ENCODE results near the gene CCDC154.
A peak's percentile ranks its signal among the peaks of the same experiment; 100 is the strongest.
"Not testable (repeated sequence)": the region's sequence is repeated elsewhere in the genome, so short reads cannot be mapped to it uniquely, and the experiment has no call there.

The CCDC154 gene, protein sequence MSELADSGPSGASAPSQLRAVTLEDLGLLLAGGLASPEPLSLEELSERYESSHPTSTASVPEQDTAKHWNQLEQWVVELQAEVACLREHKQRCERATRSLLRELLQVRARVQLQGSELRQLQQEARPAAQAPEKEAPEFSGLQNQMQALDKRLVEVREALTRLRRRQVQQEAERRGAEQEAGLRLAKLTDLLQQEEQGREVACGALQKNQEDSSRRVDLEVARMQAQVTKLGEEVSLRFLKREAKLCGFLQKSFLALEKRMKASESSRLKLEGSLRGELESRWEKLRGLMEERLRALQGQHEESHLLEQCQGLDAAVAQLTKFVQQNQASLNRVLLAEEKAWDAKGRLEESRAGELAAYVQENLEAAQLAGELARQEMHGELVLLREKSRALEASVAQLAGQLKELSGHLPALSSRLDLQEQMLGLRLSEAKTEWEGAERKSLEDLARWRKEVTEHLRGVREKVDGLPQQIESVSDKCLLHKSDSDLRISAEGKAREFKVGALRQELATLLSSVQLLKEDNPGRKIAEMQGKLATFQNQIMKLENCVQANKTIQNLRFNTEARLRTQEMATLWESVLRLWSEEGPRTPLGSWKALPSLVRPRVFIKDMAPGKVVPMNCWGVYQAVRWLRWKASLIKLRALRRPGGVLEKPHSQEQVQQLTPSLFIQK

DNA sequence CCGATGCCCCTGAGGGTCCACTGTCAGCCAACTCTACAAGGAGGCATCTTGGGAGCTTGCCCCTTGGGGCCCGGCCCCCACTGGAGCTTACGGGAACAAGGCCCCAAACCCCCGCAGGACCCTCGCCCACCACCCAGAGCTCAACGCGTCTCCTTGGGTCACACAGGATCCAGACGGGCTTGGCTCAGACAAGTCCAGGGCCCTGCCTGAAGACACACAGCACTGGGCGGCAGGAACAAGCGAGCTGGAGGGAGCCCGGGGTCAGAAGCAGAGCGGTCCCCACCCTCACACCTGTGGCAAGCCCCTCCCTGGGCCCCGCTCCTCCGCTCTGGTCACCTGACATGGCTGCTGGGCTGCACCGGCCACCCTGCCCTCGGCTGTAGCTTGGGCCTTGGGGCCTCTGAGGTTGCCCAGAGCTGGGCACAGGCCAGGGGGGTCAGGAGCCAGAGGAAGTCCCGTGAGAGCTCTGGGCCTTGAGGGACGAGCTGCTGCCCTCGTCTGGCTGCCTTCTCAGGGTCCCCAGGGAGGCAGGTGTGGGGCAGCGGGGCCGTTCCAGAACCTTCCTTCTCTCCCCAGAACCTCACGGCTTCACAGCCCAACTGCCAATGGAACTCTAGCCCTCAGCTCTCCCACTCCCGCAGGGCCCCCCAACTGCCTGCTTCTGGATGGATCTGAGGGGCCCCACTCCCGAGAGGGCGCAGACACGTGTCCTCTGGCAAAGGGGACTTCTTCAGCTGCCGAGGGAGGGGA, at the start of gene CCDC154:
TSS of gene CCDC154 (minus strand) at position 577 of the 750 bp plus-strand sequence. CDS start at position 343, 234 bp downstream.
- DNase-seq: no peak

DNA sequence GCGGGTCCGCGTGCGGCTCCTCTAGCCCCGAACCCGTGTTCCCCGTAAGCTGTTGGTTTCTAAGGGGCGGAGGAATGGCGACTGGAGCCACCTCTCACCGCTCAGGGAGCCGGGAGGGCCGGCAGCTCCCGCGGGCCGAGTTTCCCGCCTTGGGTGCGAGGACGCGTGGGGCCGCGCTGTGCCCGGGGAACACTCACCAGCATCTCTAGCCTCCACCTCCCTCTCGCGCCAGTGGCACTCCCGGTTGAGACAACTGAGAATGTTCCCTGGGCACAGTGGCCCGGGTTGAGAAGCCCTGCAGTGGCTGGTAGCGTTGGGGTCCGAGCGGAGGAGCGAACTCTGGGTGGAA, 49.4 kb upstream of the CCDC154 start:
- DNase-seq: no peak

DNA sequence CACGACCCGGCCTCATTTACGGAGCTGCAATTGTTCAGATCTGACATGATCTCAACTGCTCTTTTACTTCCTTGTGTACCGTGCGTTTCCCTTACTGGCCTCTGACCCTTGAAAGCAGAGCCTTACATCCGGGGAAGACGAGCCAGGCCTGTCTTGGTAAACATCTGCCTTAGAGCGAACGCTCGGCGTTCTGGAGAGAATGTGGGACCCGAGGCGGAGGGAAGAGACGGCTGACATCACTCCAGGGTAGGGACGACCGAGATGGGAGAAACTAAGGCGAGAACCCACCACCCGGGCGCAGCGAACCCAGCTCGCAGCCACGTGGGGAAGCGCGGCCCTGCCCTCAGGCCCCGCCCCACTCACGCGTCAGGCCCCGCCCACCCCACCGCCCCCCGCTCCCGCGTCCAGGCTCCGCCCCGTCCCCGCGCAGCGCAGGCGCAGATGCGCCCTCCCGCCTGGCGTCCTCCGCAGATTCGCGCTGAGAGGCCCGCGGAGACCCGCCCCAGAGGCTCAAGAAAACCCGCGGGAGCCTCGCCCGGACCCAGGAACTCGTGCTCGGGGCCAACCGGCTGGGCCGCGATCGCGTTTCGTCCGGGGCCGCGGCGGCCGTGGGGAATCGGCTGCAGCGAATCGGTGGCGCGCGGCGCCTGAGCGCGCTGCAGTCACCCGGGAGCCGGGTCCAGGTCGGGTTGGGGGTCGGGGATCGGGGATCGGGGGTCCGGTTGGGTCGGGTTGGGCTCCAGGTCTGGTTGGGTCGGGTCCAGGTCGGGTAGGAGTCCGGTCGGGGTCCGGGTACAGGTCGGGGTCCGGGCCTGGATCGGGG, 48.8 kb upstream of the CCDC154 start, which contains the start of gene TELO2:
TSS of gene TELO2 (plus strand) at position 438 of the 823 bp plus-strand sequence. CDS start 922 bp downstream, outside the sequence.
- peak; percentile 73 for DNase-seq

DNA sequence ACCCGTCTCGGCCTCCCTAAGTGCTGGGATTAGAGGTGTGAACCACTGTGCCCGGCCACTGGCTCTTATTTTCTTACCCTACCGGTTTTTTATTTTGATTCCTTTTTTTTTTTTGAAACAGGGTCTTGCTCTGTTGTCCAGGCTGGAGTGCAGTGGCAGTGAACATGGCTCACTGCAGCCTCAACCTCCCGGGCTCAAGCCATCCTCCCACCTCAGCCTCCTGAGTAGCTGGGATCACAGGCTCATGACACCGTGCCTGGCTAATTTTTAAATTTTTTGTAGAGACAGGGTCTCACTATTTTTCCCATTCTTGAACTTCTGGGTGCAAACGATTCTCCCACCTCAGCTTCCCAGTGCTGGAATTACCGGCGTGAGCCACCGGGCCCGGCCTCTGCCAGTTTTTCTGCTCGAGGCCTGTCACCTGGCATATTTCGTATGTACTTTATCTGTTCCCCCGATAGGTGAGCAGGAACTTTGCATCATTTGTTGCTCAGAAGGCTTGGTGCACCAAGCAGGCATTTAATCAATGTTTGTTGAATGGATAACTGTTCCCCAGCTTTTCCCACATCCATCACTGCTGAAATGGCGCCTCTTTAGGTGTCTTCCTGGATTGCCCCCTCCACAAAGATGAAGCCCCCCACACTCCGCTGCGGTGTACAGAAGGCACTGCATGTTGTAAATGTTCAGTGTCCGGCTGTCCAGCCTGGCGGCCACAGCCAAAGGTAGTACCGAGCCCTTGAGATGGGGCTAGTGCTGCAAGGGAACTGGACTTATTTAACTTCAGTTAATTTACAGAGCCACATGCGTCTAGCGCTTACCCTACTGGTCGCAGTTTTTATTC, 47.9 kb upstream of the CCDC154 start:
- DNase-seq: no peak

DNA sequence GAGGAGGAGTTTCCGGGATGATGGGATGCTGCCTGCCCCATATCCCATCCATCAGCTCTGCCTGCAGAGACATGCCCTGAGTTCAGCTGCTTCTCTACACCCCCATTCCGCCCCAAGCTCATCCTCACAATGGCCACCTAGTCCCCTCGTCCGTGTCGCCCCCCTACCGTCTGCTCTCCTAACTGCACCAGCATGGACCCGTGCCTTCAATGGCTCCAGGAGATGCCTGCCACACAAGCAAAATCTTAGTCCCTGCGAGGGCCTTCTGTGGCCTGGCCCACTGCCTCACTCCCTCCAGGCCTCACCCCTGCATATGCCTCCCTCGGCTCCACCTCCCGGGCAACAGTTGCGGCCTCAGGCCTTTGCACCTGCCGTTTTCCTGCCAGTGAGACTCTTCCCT, 47.0 kb upstream of the CCDC154 start:
- no peak for DNase-seq

DNA sequence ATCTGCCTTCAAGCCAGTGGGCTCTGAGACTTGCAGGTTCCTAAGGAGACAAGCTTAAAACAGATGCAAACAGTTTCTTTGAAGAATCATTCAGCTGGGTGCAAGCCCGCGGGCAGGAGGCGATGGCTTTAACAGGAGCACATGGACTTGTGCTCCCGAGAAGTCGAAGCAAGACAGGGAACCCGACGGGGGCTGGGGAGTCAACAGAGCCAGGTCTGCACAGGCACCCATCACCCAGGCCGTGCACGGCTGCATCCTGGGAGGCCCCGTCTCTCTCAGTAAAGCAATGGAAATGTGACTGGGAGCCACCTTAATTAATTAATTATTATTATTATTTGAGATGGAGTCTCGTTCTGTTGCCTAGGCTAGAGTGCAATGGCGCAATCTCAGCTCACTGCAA, 44.7 kb upstream of the CCDC154 start:
- no peak for DNase-seq

DNA sequence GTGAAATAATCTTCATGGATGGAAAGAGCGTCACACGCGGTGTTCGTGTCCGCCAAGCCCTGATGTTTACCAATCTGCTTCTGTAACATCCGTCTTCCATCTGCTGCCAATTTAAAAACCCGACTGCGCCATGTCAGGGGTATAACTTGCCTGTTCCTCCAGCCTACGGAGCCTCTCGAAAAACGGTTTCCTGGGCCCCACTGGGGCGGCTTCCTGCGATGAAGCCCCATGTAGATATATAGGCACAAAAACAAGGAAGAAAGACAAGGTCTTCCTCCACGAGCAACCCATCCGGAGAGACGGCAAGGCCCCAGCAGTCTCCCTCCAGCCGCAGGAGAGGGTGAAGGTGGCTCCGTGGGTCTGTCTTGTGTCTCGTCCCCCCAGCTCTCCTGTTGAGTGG, 44.3 kb upstream of the CCDC154 start, which contains the start of gene PTX4:
TSS of gene PTX4 (minus strand) at position 326 of the 400 bp plus-strand sequence. CDS start at position 291, 35 bp downstream.
- DNase-seq: no peak

DNA sequence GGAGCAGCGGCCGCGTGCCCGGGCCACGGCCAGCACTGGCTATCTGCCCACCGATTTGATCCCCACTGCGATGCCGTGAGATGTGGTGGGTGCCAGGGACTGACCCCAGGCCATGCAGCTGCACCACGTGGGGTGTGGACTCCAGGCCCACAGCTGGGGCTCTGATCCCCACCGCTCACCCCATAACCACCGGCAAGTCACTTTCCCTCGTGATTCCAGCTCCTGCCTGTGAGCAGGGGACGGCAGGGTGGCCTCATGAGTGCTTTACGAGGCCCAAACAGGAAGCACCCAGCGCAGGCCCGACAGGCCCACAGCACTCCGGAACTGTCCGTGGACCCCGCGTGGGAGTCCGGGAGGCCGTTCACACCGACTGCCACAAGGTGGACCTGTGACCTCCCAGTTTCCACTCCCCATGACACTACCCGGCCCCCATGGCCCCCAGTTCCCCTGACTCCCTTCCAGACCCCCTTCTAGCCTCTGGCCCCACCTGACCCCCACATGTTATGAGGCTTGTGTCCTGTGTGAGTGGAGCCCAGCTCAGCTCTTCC, 43.8 kb upstream of the CCDC154 start:
- no peak for DNase-seq

DNA sequence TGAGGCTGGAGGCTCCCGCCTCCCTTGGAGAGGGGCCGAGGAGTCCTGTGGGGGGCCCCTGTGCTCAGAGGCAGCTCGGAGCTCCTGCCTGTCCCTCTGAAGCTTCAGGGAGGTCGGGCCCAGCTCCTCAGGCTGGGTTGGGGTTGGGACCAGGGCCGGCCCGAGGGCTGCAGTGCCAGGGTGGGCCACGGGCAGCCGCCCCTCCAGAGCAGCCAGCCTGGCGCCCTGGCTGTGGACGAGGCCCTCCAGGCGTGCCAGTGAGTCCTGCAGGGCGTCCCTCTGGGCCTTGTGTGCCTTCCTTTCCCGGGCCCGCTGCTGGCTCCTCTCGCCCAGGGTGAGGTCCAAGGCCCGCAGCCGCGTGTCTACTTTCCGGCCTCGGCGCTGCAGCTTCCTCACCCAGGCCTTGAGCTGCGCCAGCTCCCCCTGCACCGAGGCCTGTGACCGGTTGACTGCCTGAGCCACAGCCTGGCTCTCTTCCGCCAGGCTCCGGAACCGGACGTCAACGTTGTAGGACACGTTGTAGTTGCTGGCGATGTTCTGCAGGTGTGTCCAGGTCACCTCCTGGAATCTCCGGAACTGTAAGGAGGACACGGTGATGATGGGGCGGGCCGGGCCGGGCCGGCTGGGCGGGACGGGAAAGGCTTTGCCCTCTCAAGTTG, 43.2 kb upstream of the CCDC154 start:
- DNase-seq: no peak

DNA sequence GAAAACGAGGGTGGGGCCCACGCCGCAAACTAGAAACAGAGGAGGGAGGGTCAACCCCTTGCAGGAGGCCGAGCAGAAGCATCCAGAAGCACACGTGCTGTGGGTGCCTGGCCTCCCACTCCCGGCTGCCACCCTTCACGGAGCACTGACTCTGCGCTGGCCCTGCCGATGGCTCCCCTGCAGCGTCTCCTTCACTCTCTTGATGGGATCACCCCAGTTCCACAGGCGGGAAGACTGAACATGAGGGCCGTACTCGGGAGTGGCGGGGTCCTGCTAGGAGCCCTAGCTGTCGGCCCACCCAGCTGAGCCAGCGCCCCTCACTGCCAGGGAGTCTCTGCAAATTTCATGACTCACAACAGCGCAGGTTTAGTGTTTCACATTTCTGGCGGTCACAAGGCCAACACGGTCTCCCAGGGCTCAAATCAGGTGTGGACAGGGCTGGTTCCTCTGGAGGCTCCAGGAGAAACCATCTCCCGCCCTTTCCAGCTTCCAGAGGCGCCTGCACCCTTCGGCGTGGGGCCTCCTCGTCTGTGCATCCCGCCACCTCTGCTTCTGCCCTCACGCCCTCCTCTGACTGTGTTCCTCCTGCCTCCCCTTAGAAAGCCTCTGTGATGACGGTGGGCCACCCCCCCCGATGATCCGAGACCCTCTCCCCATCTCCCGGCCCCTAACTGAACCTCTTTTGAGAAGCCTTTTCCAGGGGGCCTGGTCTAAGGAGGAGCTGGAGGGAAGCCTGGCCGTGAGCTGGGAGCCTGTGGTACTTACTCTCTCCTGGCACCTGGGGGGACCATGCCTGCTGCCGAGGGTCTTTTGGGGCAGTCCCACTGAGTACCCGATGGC, 42.4 kb upstream of the CCDC154 start:
- no peak for DNase-seq

DNA sequence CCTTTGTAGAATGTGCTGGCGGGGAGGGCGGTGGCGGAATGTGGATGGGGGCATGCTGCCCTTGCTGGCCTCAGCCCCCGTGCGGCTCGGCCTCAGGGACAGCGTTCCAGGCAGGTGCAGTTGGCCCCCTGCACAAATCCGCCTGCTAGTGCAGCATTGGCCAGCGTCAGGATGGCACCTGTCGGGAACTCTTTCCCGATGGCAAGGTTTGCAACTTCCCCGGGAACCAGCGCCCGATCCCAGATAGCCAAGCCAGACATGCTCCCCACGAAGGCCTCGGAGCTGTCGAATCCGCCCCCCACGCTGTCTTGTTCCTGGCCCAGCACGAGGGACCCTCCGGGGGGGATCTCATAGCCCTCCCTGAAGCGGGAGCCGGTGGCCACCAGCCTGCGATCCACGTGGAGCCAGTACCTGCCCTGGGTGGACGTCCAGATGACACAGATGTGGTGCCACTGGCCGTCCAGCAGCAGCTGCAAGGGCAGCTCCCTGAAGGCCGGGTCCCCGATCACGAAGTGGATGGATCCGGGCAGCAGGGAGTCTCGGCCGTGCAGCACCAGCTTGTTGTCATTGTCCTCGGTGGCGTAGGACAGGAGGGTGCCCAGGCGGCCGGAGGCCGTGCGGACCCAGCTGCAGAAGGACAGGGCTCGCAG, 41.6 kb upstream of the CCDC154 start:
- DNase-seq: no peak

DNA sequence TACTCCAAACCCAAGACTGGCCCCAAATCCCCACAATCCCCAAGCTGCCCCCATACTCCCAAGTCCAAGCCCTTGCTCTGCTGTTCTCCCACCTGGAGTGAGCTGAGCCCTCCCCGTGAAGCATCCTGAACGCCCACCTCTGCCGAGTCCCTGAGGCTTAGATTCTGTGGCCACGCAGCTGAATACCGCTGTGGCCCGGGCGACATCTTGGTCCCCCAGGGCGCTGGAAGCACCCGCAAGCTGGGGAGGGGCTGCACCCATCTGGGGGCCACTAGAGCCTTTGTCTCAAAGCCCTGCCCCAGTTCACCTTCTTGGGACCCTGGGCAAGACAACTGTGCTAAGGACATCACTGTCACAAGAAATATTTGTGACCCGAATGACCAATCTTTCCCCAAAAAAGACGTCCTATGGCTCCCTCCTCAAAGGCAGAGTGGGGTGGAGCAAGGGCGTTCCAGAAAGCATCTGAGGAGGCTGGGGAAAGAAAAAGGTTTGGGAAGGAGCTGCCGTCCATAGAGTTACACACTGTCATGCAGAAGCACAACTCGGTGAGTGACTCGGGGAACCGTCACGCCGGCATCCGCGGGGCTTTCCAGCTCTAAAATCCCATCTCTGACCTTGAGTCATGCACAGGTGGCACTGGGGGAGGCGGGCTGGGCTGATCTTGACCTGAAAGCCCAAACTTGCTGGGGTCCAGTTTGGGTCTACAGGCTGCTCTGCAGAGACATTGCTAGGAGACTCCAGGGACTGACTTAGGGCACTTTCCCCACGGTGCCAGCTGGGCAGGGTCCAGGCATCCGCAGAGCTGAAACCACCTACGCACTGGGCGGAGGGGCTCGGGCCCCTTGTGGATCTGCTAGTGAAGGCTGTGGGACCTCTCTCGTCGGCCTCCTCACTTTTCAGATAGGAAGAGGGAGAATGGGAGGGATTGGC, 37.8 kb upstream of the CCDC154 start:
- DNase-seq: no peak

DNA sequence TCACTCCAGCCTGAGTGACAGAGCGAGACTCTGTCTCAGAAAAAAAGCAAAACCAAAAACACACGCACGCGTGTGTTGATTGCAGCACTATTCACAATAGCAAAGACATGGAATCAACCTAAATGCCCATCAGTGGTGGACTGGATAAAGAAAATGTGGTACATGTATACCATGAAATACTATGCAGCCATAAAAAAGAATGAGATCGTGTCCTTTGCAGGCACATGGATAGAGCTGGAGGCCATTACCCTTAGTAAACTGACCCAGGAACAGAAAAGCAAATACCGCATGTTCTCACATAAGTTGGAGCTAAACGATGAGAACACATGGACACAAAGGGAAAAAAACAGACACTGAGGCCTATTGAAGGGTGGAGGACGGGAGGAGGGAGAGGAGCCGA, 34.6 kb upstream of the CCDC154 start:
- not testable (repeated sequence) for DNase-seq

DNA sequence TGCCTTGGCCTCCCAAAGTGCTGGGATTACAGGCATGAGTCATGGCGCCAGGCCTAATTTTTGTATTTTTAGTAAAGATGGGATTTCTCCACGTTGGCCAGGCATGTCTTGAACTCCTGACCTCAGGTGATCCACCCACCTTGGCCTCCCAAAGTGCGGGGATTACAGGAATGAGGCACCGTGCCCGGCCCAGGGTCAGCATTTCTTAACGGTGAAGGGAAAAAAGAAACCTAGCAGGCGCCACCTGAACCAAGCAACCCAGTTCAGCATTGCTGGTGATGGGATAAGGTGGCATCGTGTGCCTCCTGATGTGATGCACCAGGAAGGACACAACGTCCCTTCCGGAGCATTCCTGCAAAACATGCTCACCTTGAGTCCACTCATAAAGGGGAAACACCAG, 32.7 kb upstream of the CCDC154 start:
- DNase-seq: no peak

DNA sequence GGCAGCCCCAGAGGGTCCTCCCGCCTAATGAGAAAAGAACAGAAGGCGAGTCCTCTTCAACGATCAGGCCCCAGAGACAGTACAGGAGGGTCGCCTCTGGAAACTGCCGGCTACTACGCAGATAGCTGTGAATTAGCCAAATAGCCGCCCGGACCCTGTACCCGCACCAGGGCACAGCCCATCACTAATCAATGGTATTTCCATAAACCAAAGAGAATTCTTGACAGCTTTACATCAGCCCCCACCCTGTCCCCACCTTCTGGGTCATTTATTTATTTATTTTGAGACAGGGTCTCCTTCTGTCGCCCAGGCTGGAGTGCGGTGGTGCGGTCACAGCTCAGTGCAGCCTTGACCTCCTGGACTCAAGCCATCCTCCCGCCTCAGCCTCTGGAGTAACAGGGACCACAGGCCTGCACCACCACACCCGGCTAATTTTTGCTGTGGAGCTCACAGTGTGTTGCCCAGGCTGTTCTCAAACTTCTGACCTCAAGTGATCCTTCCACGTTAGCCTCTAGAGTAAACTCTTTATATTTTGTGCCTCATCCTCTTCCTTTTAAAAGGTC, 31.3 kb upstream of the CCDC154 start:
- DNase-seq: no peak

DNA sequence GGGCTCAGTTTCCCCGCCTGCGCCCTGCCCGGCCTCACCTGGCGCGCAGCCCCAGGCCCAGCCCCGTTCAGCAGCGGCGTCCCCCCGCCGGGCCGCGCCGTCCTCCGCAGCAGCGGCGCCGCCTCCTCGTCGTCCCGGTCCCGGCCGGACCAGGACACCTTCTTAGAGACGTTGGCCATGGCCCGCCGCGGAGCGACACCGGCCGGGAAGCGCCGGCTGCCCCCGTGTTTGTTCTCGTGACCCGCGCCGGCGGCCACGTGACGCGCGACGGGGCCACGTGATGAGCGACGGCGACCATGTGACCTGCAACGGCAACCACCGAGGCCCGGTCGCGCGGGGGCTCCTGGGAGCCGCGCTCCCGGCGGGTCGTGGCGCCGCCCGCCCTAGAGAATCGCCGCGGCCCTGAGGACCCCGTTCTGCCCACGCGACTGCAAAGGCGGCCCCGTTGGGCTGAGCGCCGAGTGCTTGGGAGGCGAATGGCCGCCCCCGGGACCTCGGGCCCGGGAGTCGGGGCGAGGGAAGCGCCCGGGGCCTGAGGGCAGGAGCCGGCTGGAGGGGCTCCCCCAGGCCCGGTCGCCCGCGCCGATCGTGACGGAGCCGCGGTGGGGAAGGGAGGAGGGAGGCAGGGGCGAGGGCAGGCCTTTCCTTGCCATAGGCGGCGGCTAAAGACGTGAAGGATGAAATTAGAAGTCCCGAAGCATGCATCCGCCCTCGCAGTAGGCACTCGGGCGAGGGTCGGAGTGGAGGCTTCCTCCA, 30.6 kb upstream of the CCDC154 start, which contains the start of gene CLCN7:
TSS of gene CLCN7 (minus strand) at position 233 of the 756 bp plus-strand sequence. CDS start at position 179, 54 bp downstream.
- DNase-seq: peak; percentile 76

All from COR-L47 (cell line).